Transverse colon (tissue), 4 donors: ENCODE results near the gene HOXA2. TPM values are rescaled to one million over a fixed set of nuclear protein-coding genes. Genes with fewer than 3 reads are reported as not detected.

Experiments
- DNase-seq: peaks from one replicate; pipeline ENCODE4 v3.0.0-alpha.2; 2019
- H3K27ac ChIP-seq, 4 donors: fragments of 200-600 bp; sonication (generic); 2 replicates each; pipeline ENCODE4 v1.5.1; 2016 to 2018; ENCODE audit warnings: inconsistent platforms in 4 of 4
- H3K27me3 ChIP-seq: fragments of 200-600 bp; sonication (generic); 2 replicates; pipeline ENCODE4 v1.5.1; 2017; ENCODE audit warnings: inconsistent platforms
- H3K36me3 ChIP-seq, 4 donors: fragments of 200-600 bp; sonication (generic); 2 replicates each; pipeline ENCODE4 v1.5.1; 2017 to 2019; ENCODE audit warnings: inconsistent platforms in 4 of 4
- H3K4me1 ChIP-seq, 4 donors: fragments of 200-600 bp; sonication (generic); 2 replicates each; pipeline ENCODE4 v1.5.1; 2017 to 2020; ENCODE audit warnings: inconsistent platforms in 4 of 4
- H3K4me3 ChIP-seq, 4 donors: fragments of 200-600 bp; sonication (generic); 1 replicate in 1 of 4; 2 replicates in 3 of 4; pipeline versions ENCODE4 v1.5.1 to v1.6.1; 2017 to 2019; ENCODE audit warnings: inconsistent platforms in 4 of 4
- H3K9me3 ChIP-seq, 2 donors: fragments of 200-600 bp; sonication (generic); 2 replicates each; pipeline ENCODE4 v1.5.1; 2017 to 2019; ENCODE audit warnings: inconsistent platforms in 2 of 2
- CTCF ChIP-seq, 5 experiments: fragments of 200-600 bp in 3 of 5; fragments of 450-650 bp in 2 of 5; sonication (generic) in 3 of 5; IDR thresholded peaks; 1 replicate in 2 of 5; 2 replicates in 3 of 5; pipeline ENCODE4 v1.5.1; 2016 to 2017; ENCODE audit warnings: antibody characterized with exemption in 5 of 5, inconsistent platforms in 3 of 5, mild to moderate bottlenecking in 2 of 5, moderate library complexity in 1 of 5
- EP300 ChIP-seq: sonication (generic); formaldehyde crosslinking; IDR thresholded peaks from one replicate; pipeline ENCODE4 v1.6.1; 2017; ENCODE audit warnings: antibody characterized with exemption, low read depth
- POLR2A ChIP-seq: fragments of 450-650 bp; IDR thresholded peaks from one replicate; pipeline ENCODE4 v1.6.1; 2016; ENCODE audit warnings: antibody characterized with exemption, mild to moderate bottlenecking, moderate library complexity
- POLR2AphosphoS5 ChIP-seq, 3 donors: sonication (generic); formaldehyde crosslinking; IDR thresholded peaks; one replicate each; pipeline ENCODE4 v1.6.1; 2016; ENCODE audit warnings: antibody characterized with exemption in 3 of 3
- WGBS, 2 donors: methylation state at CpG; one replicate each; pipeline ENCODE4 v1.1.5; 2018; ENCODE audit warnings: low coverage in 1 of 2; 5-methylcytosine and 5-hydroxymethylcytosine counted together
- in situ Hi-C, 4 donors: fragments of 200-750 bp; cut with MboI; loops; one replicate each; pipeline versions ENCODE4 v1.15.0 to v1.15.1; 2017; ENCODE audit warnings: low sequenced_read_pairs in 3 of 4, low pct_ligation_motif_present in 1 of 4, low pct_unique_long_range_greater_than_20kb in 1 of 4
- intact Hi-C: fragments of 100-400 bp; cut with DNase I; formaldehyde crosslinking; loops from one replicate; pipeline ENCODE4 v1.15.1; 2023; ENCODE audit warnings: low total_unique reads
- total RNA-seq, 4 donors: library from RNA; depleted of rRNA; stranded (reverse); fragments of >200 nt; gene quantifications; one replicate each; pipeline ENCODE4 v1.1.0, GENCODE V29; 2016

The HOXA2 gene
- total RNA-seq, 4 donors from 2014 or later: 2.7 to 16.1 (median 5.2) TPM

GRCh38 chr7:27149842-27150567 lies 47.5 kb upstream of the HOXA2 start:
- Histone ChIP-seq H3K4me3 (peak overlapping the region; percentile 71 to 81 (median 76)), H3K4me1 (peaks cover 18 to 86% (median 65%) of the 10 kb centered on the region in 4 donors), H3K27me3 (peaks cover 50% of the 10 kb centered on the region), H3K36me3 (no peaks in the 10 kb centered on the region), H3K27ac (peak overlapping the region; percentile 95 to 99 (median 98)), H3K9me3 (no peaks in the 10 kb centered on the region)
- intact Hi-C loops (loop anchor here (5.0 kb wide), 2 partner anchors 43 to 293 kb away; no protein-coding TSS in a partner anchor), in situ Hi-C loops (loop anchor here in 3 of 4 donors (10.0 to 25.0 kb wide), 5 partner anchors 295 to 1288 kb away; no protein-coding TSS in a partner anchor)
- DNase-seq: peak; percentile 40
- TF ChIP-seq POLR2AphosphoS5 (IDR thresholded peaks at IDR 0.05) (no peak), EP300 (no peak), CTCF (IDR thresholded peaks at IDR 0.05) (no peak), POLR2A (no peak)
- 6 to 15% methylated on average over 3 to 13 of the region's 13 CpGs for WGBS, 2 donors

- in situ Hi-C loops (loop anchor here in 3 of 4 donors (10.0 kb wide), 1 partner anchor 294 kb away; no protein-coding TSS in a partner anchor), intact Hi-C loops (loop anchor here (5.0 kb wide), 2 partner anchors 42 to 292 kb away; no protein-coding TSS in a partner anchor)
- Histone ChIP-seq H3K27me3 (peaks cover 40% of the 10 kb centered on the region), H3K9me3 (no peaks in the 10 kb centered on the region), H3K27ac (peak overlapping the region; percentile 95 to 99 (median 98)), H3K36me3 (no peaks in the 10 kb centered on the region), H3K4me3 (peak overlapping the region; percentile 54 to 79 (median 72)), H3K4me1 (peaks cover 11 to 87% (median 65%) of the 10 kb centered on the region in 4 donors)
- TF ChIP-seq POLR2A: peak; percentile 17
- peak; percentile 34 to 61 (median 52) for TF ChIP-seq POLR2AphosphoS5 (IDR thresholded peaks at IDR 0.05)
- no peak for TF ChIP-seq EP300
- WGBS, 2 donors: 9 to 20% methylated on average over 10 to 29 of the region's 30 CpGs
- DNase-seq: peak; percentile 57
Observed at GRCh38 chr7:27148756-27149641, 46.5 kb upstream of the HOXA2 start.

GRCh38 chr7:27148031-27148755 lies 45.7 kb upstream of the HOXA2 start:
- H3K4me1 ChIP-seq: peaks cover 3 to 85% (median 61%) of the 10 kb centered on the region in 4 donors

More at GRCh38 chr7:27148031-27148755, 45.7 kb upstream of the HOXA2 start:
- H3K27me3 ChIP-seq: peaks cover 34% of the 10 kb centered on the region
- peak overlapping the region; percentile 95 to 99 (median 98) for H3K27ac ChIP-seq
- WGBS, 2 donors: 10% methylated on average over 28 of the region's 28 CpGs; no CpG with 5 or more reads in 1 of the 2 donors
- in situ Hi-C loops (loop anchor here in 3 of 4 donors (10.0 kb wide), 1 partner anchor 293 kb away; no protein-coding TSS in a partner anchor), intact Hi-C loops (loop anchor here (5.0 kb wide), 2 partner anchors 41 to 291 kb away; no protein-coding TSS in a partner anchor)
- TF ChIP-seq POLR2A (peak; percentile 80), CTCF (IDR thresholded peaks at IDR 0.05) (no peak), POLR2AphosphoS5 (IDR thresholded peaks at IDR 0.05) (peak; percentile 65 to 83 (median 74))
- H3K36me3 ChIP-seq: no peaks in the 10 kb centered on the region
- peak; percentile 77 for DNase-seq
- no peaks in the 10 kb centered on the region for H3K9me3 ChIP-seq
- peak overlapping the region; percentile 54 to 79 (median 72) for H3K4me3 ChIP-seq
